AG09319 (cell line): ENCODE results near the gene MPO.
A peak's percentile ranks its signal among the peaks of the same experiment; 100 is the strongest.

ENCODE experiments used
- DNase-seq: peaks from one replicate; pipeline ENCODE4 v3.0.0-alpha.2; 2010; ENCODE audit warnings: low read depth; ENCODE audit errors: extremely low read depth
- TF ChIP-seq, protein P1 (sequence below): IDR thresholded peaks from 2 replicates; pipeline ENCODE4 v1.5.1; 2011; ENCODE audit warnings: low read depth, mild to moderate bottlenecking, inconsistent platforms, low read length, moderate library complexity

Gene MPO

DNA sequence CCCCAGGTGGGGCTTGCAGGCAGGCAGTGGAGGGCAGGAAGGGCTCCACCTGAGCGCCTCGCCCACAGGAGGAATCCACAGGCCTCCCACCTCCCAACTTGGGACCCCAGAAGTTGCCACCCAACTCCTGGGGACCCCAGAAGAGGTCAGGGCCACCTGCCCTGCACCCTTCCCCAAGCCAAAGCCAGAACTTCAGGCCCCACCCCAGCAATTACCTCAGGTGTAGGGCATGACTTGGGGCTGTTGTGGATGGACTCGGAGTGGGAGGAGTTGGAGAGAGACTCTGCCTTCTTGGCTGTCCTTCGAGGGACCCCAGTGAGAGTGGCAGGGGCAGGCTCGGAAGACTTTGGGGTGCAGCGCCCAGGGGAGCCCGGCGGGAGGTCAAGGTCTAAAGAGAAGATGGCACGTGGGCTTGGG lies 37.3 kb upstream of the MPO start:
- DNase-seq, result no peak
- TF ChIP-seq, protein P1, sequence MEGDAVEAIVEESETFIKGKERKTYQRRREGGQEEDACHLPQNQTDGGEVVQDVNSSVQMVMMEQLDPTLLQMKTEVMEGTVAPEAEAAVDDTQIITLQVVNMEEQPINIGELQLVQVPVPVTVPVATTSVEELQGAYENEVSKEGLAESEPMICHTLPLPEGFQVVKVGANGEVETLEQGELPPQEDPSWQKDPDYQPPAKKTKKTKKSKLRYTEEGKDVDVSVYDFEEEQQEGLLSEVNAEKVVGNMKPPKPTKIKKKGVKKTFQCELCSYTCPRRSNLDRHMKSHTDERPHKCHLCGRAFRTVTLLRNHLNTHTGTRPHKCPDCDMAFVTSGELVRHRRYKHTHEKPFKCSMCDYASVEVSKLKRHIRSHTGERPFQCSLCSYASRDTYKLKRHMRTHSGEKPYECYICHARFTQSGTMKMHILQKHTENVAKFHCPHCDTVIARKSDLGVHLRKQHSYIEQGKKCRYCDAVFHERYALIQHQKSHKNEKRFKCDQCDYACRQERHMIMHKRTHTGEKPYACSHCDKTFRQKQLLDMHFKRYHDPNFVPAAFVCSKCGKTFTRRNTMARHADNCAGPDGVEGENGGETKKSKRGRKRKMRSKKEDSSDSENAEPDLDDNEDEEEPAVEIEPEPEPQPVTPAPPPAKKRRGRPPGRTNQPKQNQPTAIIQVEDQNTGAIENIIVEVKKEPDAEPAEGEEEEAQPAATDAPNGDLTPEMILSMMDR, result no peak

DNA sequence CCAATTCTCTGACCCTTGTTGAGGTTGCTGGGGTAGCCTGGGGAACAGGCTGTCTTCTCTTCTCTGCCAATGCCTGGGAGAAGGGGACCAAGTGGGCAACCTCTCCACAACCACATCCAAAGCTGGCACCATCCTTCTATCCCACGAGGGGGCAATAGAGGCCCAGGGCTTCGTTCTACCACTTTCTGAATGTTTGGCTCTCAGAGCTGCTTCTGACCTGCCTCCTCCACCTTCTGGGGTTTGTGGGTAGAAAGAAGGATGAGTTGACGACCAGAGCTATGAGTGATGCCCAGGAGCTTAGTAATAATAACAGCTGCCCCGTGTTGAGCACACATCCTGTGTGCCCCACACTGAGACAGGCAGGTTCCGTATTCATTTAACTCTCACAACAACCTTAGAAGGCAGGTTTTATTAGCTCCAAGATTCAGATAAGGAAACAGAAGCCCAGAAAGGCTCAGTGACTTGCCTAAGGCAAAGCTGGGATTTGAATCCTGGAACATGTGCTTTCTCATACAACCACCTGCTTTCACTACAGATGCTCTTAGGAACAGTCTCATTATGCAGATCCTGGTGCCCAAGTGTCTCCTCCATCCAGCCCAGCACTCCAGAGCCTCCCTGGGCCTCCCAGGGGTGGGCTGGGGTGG lies 36.8 kb upstream of the MPO start:
- DNase-seq, result no peak
- TF ChIP-seq, protein P1, result peak; percentile 60

DNA sequence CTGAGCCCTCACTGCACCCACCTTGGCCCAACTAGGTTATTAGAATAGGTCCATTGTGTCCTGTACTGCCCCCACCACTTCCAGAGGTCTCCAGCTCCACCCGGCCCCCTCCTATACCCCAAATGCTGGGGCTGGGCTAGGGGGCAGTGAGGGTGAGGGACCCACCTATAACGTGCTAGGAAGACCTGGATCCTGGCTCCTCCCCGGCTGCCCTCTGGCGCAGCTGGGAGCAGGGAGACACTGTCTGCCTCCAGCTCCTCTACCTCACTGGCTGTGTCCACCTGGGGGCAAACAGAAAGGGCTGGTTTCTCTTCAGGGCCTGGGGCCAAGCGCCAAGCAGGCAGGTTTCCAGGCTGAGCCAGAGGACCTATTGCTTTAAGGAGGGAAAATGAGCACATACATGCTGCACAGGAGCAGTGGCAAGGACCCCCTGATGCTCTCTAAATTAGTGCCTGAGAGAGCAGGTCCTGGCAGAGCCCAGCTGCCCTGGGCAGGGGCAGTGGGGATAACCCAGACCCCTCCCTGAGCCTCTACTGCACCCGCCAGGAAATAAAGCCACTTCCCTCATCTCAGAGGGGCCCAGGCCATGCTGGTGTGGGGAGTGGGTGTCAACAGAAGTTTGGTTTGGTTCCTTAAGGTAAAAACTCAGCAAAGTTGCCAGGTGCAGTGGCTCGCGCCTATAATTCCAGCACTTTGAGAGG lies 35.7 kb upstream of the MPO start:
- no peak for DNase-seq
- TF ChIP-seq, protein P1, result no peak

GRCh38 chr17:58315750-58316149 lies 35.0 kb upstream of the MPO start:
- TF ChIP-seq, protein P1, result no peak
- DNase-seq, result no peak

- no peak for DNase-seq
Observed at GRCh38 chr17:58315281-58315711, 34.6 kb upstream of the MPO start.

DNA sequence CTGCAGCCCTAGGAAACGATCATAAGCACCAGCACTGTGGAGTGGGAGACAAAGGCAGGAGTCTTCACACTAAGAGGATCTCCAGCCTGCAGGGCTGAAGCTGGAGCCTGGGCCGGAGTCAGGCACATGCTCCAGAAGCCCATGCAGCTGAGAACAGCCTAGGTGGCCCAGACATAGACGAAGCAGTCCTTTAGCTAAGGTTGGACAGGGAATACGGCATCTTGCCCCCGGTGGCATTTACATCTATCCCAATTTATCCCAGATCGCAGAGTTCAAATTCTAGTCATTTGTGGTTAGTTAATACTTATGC lies 33.9 kb upstream of the MPO start:
- TF ChIP-seq, protein P1, result no peak
- DNase-seq, result no peak

More at GRCh38 chr17:58315281-58315711, 34.6 kb upstream of the MPO start:
- TF ChIP-seq, protein P1, result no peak

- DNase-seq, result no peak
- TF ChIP-seq, protein P1, result no peak
Observed at GRCh38 chr17:58313815-58314705, 33.3 kb upstream of the MPO start.
